Trophoblast cell (in vitro differentiated cells and primary cell): ENCODE data around the gene BPHL.
A peak's percentile ranks its signal among the peaks of the same experiment; 100 is the strongest.

Experiments used
- DNase-seq, 2 donors: peaks; one replicate each; pipeline ENCODE4 v3.0.0-alpha.2; 2016
- H2AFZ ChIP-seq: 2 replicates; pipeline ENCODE4 v1.6.1; 2013; ENCODE audit warnings: low read length, moderate library complexity, mild to moderate bottlenecking; ENCODE audit not compliant: insufficient read depth, poor library complexity
- H2AK5ac ChIP-seq: 2 replicates; pipeline ENCODE4 v1.6.1; 2013; ENCODE audit warnings: mild to moderate bottlenecking, low read length
- H2BK120ac ChIP-seq: 2 replicates; pipeline ENCODE4 v1.6.1; 2013; ENCODE audit warnings: low read length, mild to moderate bottlenecking, moderate library complexity; ENCODE audit not compliant: insufficient read depth, poor library complexity
- H2BK12ac ChIP-seq: 2 replicates; pipeline ENCODE4 v1.6.1; 2013; ENCODE audit warnings: mild to moderate bottlenecking, low read length, moderate library complexity
- H2BK5ac ChIP-seq: 2 replicates; pipeline ENCODE4 v1.6.1; 2013; ENCODE audit warnings: low read length, low read depth, moderate library complexity, mild to moderate bottlenecking; ENCODE audit not compliant: poor library complexity
- H3K14ac ChIP-seq: 2 replicates; pipeline ENCODE4 v1.6.1; 2013; ENCODE audit warnings: mild to moderate bottlenecking, low read length
- H3K18ac ChIP-seq: 2 replicates; pipeline ENCODE4 v1.6.1; 2013; ENCODE audit warnings: mild to moderate bottlenecking, low read length
- H3K23ac ChIP-seq: 2 replicates; pipeline ENCODE4 v1.6.1; 2013; ENCODE audit warnings: low read length
- H3K27ac ChIP-seq: 2 replicates; pipeline ENCODE4 v1.5.1; 2013; ENCODE audit warnings: low read depth, mild to moderate bottlenecking, inconsistent platforms, low read length, moderate library complexity
- H3K27me3 ChIP-seq: 2 replicates; pipeline ENCODE4 v1.6.1; 2013; ENCODE audit warnings: inconsistent platforms, mild to moderate bottlenecking, low read length, moderate library complexity; ENCODE audit not compliant: insufficient read depth
- H3K36me3 ChIP-seq, 2 experiments: 1 replicate in 1 of 2; 2 replicates in 1 of 2; pipeline ENCODE4 v1.6.1; 2013; ENCODE audit warnings: low read length in 2 of 2, mild to moderate bottlenecking in 2 of 2, moderate library complexity in 1 of 2; ENCODE audit not compliant: insufficient read depth in 2 of 2, control insufficient read depth in 1 of 2
- H3K4ac ChIP-seq: 2 replicates; pipeline ENCODE4 v1.6.1; 2013; ENCODE audit warnings: low read depth, mild to moderate bottlenecking, low read length, moderate library complexity
- H3K4me1 ChIP-seq, 2 experiments: 1 replicate in 1 of 2; 2 replicates in 1 of 2; pipeline ENCODE4 v1.6.1; 2013; ENCODE audit warnings: low read length in 2 of 2, mild to moderate bottlenecking in 2 of 2, moderate library complexity in 1 of 2; ENCODE audit not compliant: insufficient read depth in 2 of 2, control insufficient read depth in 1 of 2
- H3K4me2 ChIP-seq: 2 replicates; pipeline ENCODE4 v1.6.1; 2013; ENCODE audit warnings: inconsistent platforms, mild to moderate bottlenecking, low read length, moderate library complexity
- H3K4me3 ChIP-seq: 2 replicates; pipeline ENCODE4 v1.5.1; 2013; ENCODE audit warnings: mild to moderate bottlenecking, low read depth, low read length, inconsistent platforms
- H3K79me1 ChIP-seq: one replicate; pipeline ENCODE4 v1.6.1; 2013; ENCODE audit warnings: low read length
- H3K79me2 ChIP-seq: 2 replicates; pipeline ENCODE4 v1.6.1; 2013; ENCODE audit warnings: low read length, mild to moderate bottlenecking; ENCODE audit not compliant: control insufficient read depth, insufficient read depth, poor library complexity
- H3K9ac ChIP-seq: 2 replicates; pipeline ENCODE4 v1.6.1; 2013; ENCODE audit warnings: mild to moderate bottlenecking, low read length
- H3K9me3 ChIP-seq: 2 replicates; pipeline ENCODE4 v1.6.1; 2013; ENCODE audit warnings: low read depth, mild to moderate bottlenecking, control low read depth, inconsistent platforms, low read length; ENCODE audit not compliant: insufficient read depth
- H4K12ac ChIP-seq: 2 replicates; pipeline ENCODE4 v1.6.1; 2013; ENCODE audit warnings: low read depth, mild to moderate bottlenecking, low read length, moderate library complexity
- H4K8ac ChIP-seq: 2 replicates; pipeline ENCODE4 v1.6.1; 2013; ENCODE audit warnings: low read depth, mild to moderate bottlenecking, low read length, moderate library complexity
- H4K91ac ChIP-seq: one replicate; pipeline ENCODE4 v1.6.1; 2013; ENCODE audit warnings: low read depth, mild to moderate bottlenecking, low read length, moderate library complexity
- WGBS: extraction: QIAGEN DNeasy Blood & Tissue Kit; methylation state at CpG from one replicate; pipeline ENCODE4 v1.1.7; 2013; ENCODE audit warnings: missing lambda C conversion rate; ENCODE audit not compliant: insufficient read length, insufficient coverage; ENCODE audit errors: extremely low coverage; 5-methylcytosine and 5-hydroxymethylcytosine counted together

The BPHL gene

GRCh38 chr6:3162565-3163247 is 44.2 kb downstream of the BPHL start:
- no CpG with 5 or more reads among the region's 74 CpGs for WGBS
- Histone ChIP-seq H3K79me2 (peaks cover 6% of the 10 kb centered on the region), H3K9ac (peak overlapping the region; percentile 74), H3K23ac (no peak overlapping the region), H3K36me3 (no peaks in the 10 kb centered on the region), H4K8ac (peak overlapping the region; percentile 67), H2BK120ac (peak overlapping the region; percentile 69), H3K27me3 (no peaks in the 10 kb centered on the region), H4K12ac (peak overlapping the region; percentile 10), H2AK5ac (no peak overlapping the region), H4K91ac (peak overlapping the region; percentile 83), H2BK5ac (peak overlapping the region; percentile 78), H3K14ac (peak overlapping the region; percentile 68), H2BK12ac (no peak overlapping the region), H3K4ac (peak overlapping the region; percentile 18), H3K4me1 (peaks cover 22 to 39% of the 10 kb centered on the region in 2 experiments), H3K9me3 (peaks cover 1% of the 10 kb centered on the region), H3K27ac (peak overlapping the region; percentile 87), H3K18ac (peak overlapping the region; percentile 64), H3K79me1 (peaks cover 37% of the 10 kb centered on the region), H2AFZ (peak overlapping the region; percentile 30), H3K4me2 (peak overlapping the region; percentile 90), H3K4me3 (peak overlapping the region; percentile 76)
- peak; percentile 90 for DNase-seq

GRCh38 chr6:3163248-3163594 is 44.7 kb downstream of the BPHL start:
- H2BK12ac ChIP-seq = no peak overlapping the region
- peak; percentile 42 to 65 for DNase-seq
- no peak overlapping the region for H3K4me3 ChIP-seq
- H2AK5ac ChIP-seq = no peak overlapping the region
- H3K9ac ChIP-seq = no peak overlapping the region
- H3K14ac ChIP-seq = no peak overlapping the region
- H3K18ac ChIP-seq = no peak overlapping the region
- peak overlapping the region; percentile 57 for H4K91ac ChIP-seq
- H2BK5ac ChIP-seq = no peak overlapping the region
- no peak overlapping the region for H2AFZ ChIP-seq
- peaks cover 1% of the 10 kb centered on the region for H3K9me3 ChIP-seq
- H3K27me3 ChIP-seq = no peaks in the 10 kb centered on the region
- no peak overlapping the region for H3K4ac ChIP-seq
- peak overlapping the region; percentile 64 for H3K27ac ChIP-seq
- H3K4me2 ChIP-seq = peak overlapping the region; percentile 66
- no CpG with 5 or more reads among the region's 13 CpGs for WGBS
- H2BK120ac ChIP-seq = peak overlapping the region; percentile 40
- H4K8ac ChIP-seq = no peak overlapping the region
- H4K12ac ChIP-seq = no peak overlapping the region
- H3K36me3 ChIP-seq = no peaks in the 10 kb centered on the region
- H3K23ac ChIP-seq = no peak overlapping the region
- peaks cover 38% of the 10 kb centered on the region for H3K79me1 ChIP-seq
- peaks cover 5% of the 10 kb centered on the region for H3K79me2 ChIP-seq
- peaks cover 25 to 43% of the 10 kb centered on the region in 2 experiments for H3K4me1 ChIP-seq

- peak overlapping the region; percentile 91 for H2AK5ac ChIP-seq
- no peak for DNase-seq
- H3K9me3 ChIP-seq = peaks cover 1% of the 10 kb centered on the region
These were observed 45.9 kb downstream of the BPHL start for GRCh38 chr6:3164388-3164787.

GRCh38 chr6:3165631-3166534 is 47.4 kb downstream of the BPHL start:
- Histone ChIP-seq H2BK12ac (peak overlapping the region; percentile 100), H2BK5ac (peak overlapping the region; percentile 81), H4K91ac (peak overlapping the region; percentile 97), H3K18ac (peak overlapping the region; percentile 45), H3K79me1 (peaks cover 42% of the 10 kb centered on the region), H2BK120ac (peak overlapping the region; percentile 78), H3K36me3 (no peaks in the 10 kb centered on the region), H3K4me2 (peak overlapping the region; percentile 37), H2AK5ac (peak overlapping the region; percentile 38), H3K27ac (peak overlapping the region; percentile 99), H2AFZ (no peak overlapping the region), H4K8ac (peak overlapping the region; percentile 41), H3K4ac (no peak overlapping the region), H3K9me3 (peaks cover 1% of the 10 kb centered on the region), H3K14ac (peak overlapping the region; percentile 67), H3K27me3 (no peaks in the 10 kb centered on the region), H3K4me3 (no peak overlapping the region), H3K23ac (no peak overlapping the region), H3K9ac (no peak overlapping the region), H3K4me1 (peaks cover 25 to 34% of the 10 kb centered on the region in 2 experiments), H4K12ac (no peak overlapping the region), H3K79me2 (peaks cover 5% of the 10 kb centered on the region)
- peak; percentile 54 to 58 for DNase-seq
- WGBS = no CpG with 5 or more reads among the region's 7 CpGs

More at GRCh38 chr6:3164388-3164787, 45.9 kb downstream of the BPHL start:
- Histone ChIP-seq H2BK120ac (peak overlapping the region; percentile 68), H3K23ac (no peak overlapping the region), H2AFZ (no peak overlapping the region), H2BK5ac (peak overlapping the region; percentile 58), H2BK12ac (peak overlapping the region; percentile 74), H3K27ac (peak overlapping the region; percentile 99), H3K4me3 (no peak overlapping the region), H3K4ac (no peak overlapping the region), H4K12ac (no peak overlapping the region), H4K91ac (peak overlapping the region; percentile 82), H3K14ac (peak overlapping the region; percentile 80), H3K27me3 (no peaks in the 10 kb centered on the region), H3K4me1 (peaks cover 27 to 42% of the 10 kb centered on the region in 2 experiments), H4K8ac (no peak overlapping the region), H3K79me1 (peaks cover 39% of the 10 kb centered on the region), H3K79me2 (peaks cover 5% of the 10 kb centered on the region), H3K18ac (peak overlapping the region; percentile 82), H3K36me3 (no peaks in the 10 kb centered on the region), H3K4me2 (no peak overlapping the region), H3K9ac (no peak overlapping the region)
- WGBS = no CpG with 5 or more reads among the region's 6 CpGs
